ENCODE measurements around the gene ADAM19.

ADAM19 gene

GRCh38 chr5:157492886-157493285, 82.7 kb downstream of the ADAM19 start:
- no peak for DNase-seq (ENCODE audit: low read depth)
- TF ChIP-seq CTCF (IDR thresholded peaks at IDR 0.05; ENCODE audit: insufficient read depth, low read depth, low read length, missing control alignments): no peak
- H3K4me3 ChIP-seq (ENCODE audit: low read depth, low read length): no peak overlapping the region

GRCh38 chr5:157491471-157491995, 84.0 kb downstream of the ADAM19 start:
- H3K4me3 ChIP-seq (ENCODE audit: low read depth, low read length): no peak overlapping the region
- TF ChIP-seq CTCF (IDR thresholded peaks at IDR 0.05; ENCODE audit: insufficient read depth, low read depth, low read length, missing control alignments): no peak
- no peak for DNase-seq (ENCODE audit: low read depth)

GRCh38 chr5:157487358-157487757, 88.2 kb downstream of the ADAM19 start:
- no peak for TF ChIP-seq CTCF (IDR thresholded peaks at IDR 0.05; ENCODE audit: insufficient read depth, low read depth, low read length, missing control alignments)
- H3K4me3 ChIP-seq (ENCODE audit: low read depth, low read length): no peak overlapping the region
- DNase-seq (ENCODE audit: low read depth): peak; percentile 74

- TF ChIP-seq CTCF (IDR thresholded peaks at IDR 0.05; ENCODE audit: insufficient read depth, low read depth, low read length, missing control alignments): no peak
These were observed 88.7 kb downstream of the ADAM19 start for GRCh38 chr5:157486861-157487260.

GRCh38 chr5:157486221-157486681, 89.3 kb downstream of the ADAM19 start:
- H3K4me3 ChIP-seq (ENCODE audit: low read depth, low read length): no peak overlapping the region
- peak; percentile 49 for DNase-seq (ENCODE audit: low read depth)
- no peak for TF ChIP-seq CTCF (IDR thresholded peaks at IDR 0.05; ENCODE audit: insufficient read depth, low read depth, low read length, missing control alignments)

More at GRCh38 chr5:157486861-157487260, 88.7 kb downstream of the ADAM19 start:
- H3K4me3 ChIP-seq (ENCODE audit: low read depth, low read length): no peak overlapping the region
- DNase-seq (ENCODE audit: low read depth): peak; percentile 63

GRCh38 chr5:157485811-157486210, 89.8 kb downstream of the ADAM19 start:
- TF ChIP-seq CTCF (IDR thresholded peaks at IDR 0.05; ENCODE audit: insufficient read depth, low read depth, low read length, missing control alignments): no peak
- DNase-seq (ENCODE audit: low read depth): peak; percentile 27
- no peak overlapping the region for H3K4me3 ChIP-seq (ENCODE audit: low read depth, low read length)

GRCh38 chr5:157485340-157485739, 90.2 kb downstream of the ADAM19 start:
- TF ChIP-seq CTCF (IDR thresholded peaks at IDR 0.05; ENCODE audit: insufficient read depth, low read depth, low read length, missing control alignments): no peak
- no peak overlapping the region for H3K4me3 ChIP-seq (ENCODE audit: low read depth, low read length)
- no peak for DNase-seq (ENCODE audit: low read depth)
